CD4-positive, alpha-beta T cell treated with Interleukin-6 at 100 ng/mL for 8 hours (primary cell): ENCODE results near the gene TENT4A.
"Not testable (repeated sequence)": the region's sequence is repeated elsewhere in the genome, so short reads cannot be mapped to it uniquely, and the experiment has no call there.

ENCODE experiments used
- DNase-seq: peaks from one replicate; pipeline ENCODE4 v3.0.0-alpha.2; 2020; ENCODE audit warnings: mixed read lengths, low spot score

TENT4A gene

DNA sequence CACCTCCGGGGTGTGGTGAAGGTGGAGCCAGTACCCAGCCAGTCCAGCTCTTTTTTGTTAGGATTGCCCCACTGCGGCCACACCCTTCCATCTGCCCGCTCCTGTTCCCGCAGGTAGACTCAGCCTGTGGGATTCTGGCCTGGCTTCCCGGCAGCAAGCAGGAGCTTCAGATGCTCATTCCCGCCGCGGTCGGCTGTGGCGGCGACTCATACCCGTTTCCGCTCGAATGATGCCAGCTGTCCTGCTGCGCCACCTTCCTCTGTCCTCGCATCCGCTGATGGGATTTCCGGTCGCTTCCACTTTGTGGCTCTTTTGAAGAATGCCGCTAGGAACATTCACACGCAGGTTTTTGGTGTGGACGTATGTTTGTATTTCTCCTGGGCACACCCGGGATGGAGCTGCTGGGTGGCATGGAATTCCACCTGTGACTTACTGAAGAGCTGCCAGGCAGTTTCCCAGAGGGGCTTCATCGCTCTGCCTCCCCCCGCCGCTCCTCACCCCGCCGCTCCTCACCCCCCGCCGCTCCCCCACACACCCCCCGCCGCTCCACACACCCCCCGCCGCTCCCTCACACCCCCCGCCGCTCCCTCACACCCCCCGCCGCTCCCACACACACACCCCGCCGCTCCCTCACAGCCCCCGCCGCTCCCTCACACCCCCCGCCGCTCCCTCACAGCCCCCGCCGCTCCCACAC, 60.3 kb downstream of the TENT4A start:
- no peak for DNase-seq

DNA sequence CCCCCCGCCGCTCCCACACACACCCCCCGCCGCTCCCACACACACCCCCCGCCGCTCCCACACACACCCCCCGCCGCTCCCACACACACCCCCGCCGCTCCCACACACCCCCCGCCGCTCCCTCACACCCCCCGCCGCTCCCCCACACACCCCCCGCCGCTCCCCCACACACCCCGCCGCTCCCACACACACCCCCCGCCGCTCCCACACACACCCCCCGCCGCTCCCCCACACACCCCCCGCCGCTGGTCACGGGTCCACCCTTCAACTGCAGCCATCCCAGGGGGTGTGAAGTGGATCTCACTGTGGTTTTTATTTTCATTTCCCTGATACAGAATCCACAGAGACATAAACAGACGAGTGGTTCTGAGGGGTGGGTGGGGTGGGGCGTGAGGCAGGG, 61.0 kb downstream of the TENT4A start:
- DNase-seq = not testable (repeated sequence)

DNA sequence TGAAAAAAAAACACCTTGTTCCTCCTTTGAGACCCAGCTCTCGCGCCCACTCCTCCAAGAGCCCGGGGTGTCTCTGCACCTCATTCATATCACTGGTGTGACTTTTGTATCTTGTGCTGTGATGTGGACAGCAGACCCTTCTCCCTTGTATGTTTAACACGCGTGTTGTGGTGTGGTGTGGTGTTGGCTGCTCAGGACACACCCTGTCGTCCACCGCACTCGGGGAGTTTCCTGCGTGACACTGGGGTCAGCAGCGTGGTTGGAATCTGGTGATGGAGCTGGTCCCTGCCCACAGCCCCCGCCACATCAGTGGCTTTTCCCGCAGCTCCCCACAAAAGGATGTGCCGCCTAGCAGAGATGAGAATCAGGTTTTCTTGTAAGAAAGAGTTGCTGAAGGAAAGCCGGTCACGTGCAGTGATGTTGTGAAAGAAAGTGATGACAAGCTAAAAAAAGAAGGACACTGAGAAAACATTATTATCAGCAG, 61.5 kb downstream of the TENT4A start:
- no peak for DNase-seq

DNA sequence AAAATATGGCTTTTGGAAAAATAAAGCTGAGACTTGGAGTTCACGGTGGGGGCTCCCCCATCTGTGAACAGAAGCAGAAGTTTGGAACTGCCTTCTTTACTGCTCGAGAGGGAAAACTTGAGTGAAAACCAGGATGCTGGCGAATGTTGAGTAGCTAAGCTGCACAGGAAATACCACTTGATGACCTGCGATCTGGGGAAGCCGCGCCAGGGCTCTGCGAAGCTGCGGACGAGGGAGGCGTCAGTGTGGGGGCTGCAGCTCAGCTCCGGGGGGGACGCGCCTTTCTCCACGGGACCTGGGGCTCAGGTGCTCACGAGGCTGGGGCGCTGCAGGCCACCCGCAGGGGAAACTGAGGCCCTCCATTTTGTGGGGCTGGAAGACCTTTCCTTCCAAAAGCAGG, 62.3 kb downstream of the TENT4A start:
- no peak for DNase-seq

DNA sequence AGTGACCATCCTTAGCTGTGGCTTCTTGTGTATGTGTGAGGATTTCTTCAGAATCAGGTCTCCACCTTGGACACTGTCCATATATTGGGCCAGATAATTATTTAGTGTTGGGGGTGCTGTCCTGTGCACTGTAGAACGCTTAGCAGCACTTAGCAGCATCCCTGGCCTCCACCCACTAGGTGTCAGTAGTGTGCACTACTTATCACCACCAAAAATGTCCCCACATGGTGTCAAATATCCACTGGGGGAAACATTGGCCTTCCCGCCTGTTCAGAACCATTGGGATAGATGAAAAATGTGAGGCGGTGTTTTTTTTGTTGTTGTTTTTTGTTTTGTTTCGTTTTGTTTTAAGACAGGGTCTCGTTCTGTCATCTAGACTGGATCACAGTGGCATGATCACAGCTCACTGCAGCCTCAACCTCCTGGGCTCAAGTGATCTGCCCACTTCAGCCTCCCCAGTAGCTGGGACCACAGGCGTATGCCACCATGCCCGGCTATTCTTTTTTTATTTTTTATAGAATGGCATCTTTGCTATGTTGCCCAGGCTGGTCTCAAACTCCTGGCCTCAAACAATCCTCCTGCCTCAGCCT, 67.7 kb downstream of the TENT4A start:
- no peak for DNase-seq

DNA sequence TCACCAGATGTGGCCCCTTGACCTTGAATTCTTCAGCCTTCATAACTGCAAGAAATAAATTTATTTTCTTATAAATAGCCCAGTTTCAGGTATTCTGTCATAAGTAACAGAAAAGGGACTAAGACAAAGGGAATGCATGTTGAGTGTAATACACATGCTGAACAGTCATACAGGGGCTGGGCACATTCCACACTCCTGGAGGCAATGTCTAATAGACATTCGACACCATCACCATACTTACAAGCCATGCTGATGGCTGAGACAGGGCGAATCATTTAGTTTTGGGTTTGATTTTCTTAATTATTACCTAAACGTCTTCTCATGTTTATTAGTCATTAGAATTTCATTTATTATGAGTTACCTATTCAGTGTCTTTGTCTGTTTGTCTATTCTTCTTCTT, 68.5 kb downstream of the TENT4A start:
- no peak for DNase-seq

DNA sequence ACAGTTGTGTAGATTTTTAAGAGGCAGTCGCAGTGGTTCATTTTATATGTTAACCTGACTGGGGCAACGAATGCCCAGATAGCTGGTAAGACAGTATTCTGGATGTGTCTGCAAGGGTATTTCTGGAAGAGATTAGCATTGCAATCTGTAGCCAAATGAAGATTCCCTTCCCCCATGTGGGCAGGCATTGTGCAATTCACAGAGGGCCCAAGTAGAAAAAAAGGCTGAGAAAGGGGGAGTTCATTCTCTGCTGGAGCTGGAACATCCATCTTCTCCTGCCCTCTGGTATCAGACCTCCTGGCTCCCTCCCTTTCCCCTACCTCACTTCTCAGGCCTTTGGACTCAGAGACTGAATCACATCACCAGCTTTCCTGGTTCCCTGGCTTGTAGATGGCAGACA, 70.6 kb downstream of the TENT4A start:
- no peak for DNase-seq

DNA sequence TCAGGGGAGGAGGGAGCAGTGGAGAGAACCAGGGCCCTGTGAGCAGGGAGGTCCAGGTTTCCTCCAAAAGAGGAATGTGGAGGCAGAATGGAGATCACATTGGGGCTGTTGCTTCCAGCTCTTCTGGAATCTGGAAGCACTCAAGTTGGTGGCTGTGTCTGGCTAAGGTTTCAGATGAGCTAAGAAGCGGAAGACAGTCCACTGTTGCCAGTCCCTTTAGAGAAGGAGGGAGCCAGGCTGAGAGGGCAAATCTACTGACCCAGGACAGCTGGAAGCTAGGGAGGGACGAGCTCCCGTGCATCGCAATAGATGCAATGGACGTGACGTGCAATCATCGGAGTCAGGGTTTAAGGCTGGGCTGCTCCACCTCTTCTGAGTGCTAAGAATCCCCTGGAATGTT, 71.2 kb downstream of the TENT4A start:
- DNase-seq = no peak

DNA sequence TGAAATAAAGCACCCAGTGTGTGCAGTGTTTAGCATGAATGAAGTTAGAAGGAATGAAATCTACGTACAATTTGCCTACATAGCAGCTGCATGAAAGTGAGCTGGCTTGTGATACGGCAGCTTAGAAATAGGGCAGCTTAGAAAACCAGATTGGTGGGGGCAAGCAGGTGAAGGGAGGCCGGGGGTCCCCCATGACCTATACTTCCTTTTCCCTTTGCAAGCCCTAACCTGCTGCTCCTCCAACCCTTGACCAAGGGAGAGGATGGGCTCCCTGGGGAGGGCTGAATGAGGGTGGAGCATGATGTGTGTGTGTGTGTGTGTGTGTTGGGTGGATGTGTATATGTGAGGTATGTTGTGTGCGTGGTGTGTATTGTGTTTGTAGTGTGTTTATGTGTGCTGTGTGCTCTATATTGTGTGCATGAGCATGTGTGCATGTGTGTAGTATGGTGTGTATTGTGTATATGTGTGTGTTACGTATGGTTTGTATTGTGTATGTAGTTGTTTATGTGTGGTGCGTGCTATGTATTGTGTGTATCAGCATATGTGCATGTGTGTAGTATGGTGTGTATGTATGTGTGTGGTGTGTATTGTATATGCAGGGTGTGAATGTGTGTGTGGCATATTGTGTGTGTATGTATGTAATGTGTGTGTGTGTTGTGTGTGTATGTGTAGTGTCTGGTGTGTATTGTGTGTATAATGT, 72.1 kb downstream of the TENT4A start:
- DNase-seq = no peak

DNA sequence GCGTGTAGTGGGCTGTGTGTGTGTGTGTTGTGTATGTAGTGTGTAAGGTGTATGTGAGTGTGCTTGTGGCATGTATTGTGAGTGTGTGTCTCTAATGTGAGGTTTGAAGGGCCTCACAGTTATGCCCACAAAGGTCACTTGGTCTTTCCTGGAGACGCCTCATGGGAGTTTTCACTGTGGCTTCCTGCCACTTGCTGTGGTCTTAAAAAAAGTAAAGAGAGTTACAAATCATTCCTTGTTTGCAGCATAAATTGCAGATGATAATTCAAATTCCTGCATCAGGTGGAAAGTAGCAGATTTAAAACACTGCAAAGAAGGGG, 72.6 kb downstream of the TENT4A start:
- no peak for DNase-seq

DNA sequence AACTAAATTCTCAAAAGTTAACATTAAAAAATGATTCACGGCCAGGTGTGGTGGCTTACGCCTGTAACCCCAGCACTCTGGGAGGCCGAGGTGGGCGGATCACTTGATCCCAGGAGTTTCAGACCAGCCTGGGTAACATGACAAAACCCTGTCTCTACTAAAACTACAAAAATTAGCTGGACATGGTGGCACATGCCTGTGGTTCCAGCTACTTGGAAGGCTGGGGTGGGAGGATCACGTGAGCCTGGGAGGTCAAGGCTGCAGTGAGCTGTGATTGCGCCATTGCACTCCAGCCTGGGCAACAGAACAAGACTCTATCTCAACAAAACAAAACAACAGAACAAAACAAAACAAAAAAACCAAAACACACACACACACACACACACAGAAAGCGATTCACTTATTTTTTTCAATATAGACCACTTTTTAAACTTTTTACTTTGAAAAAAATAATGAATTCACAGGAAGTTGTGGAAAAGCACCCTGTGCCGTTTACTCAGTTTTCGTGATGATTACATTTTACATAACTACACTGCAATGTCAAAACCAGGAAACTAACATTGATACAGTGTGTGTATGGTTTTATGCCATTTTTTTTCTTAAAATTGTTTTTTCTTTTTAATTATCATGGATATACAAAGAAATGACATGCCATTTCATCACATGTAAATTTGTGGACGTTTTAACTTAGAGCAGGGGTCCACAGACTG, 73.7 kb downstream of the TENT4A start:
- no peak for DNase-seq

DNA sequence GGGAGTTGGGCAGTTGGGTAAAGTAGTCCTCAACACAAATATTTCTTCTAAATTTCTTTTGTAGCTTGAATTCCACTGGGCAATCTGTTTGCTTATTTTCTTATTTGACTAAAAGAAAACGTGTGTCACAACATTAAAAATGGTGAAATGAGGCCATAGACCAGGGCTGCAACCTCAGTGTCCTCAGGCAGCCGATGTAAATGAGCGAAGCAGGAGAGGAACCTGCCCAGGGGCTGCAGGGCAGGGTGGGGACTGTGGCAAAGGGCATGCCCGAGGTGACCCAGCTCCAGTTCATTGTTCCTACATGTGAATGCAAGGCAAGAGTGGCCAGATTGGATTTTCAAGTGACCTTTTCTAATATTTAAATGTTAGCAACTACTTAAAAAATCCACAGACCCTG, 74.7 kb downstream of the TENT4A start:
- no peak for DNase-seq

DNA sequence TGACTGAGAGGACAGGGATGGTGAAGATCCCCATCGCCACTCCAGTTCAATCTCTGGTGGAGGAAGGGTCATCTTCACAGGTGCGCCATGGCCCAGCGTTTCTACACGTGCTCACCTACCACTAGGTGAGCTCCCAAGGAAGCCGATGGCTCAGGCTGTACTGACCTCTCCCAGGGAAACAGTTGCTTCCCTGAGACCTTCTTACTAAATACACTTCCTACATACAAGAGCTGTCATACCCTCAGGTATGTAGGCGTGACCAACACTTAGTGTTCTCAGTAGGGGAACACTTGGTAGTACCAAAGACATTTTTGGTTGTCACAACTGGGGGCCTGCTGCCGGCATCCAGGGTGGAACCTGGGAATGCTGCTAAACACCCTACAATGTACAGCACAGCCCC, 75.2 kb downstream of the TENT4A start:
- no peak for DNase-seq

DNA sequence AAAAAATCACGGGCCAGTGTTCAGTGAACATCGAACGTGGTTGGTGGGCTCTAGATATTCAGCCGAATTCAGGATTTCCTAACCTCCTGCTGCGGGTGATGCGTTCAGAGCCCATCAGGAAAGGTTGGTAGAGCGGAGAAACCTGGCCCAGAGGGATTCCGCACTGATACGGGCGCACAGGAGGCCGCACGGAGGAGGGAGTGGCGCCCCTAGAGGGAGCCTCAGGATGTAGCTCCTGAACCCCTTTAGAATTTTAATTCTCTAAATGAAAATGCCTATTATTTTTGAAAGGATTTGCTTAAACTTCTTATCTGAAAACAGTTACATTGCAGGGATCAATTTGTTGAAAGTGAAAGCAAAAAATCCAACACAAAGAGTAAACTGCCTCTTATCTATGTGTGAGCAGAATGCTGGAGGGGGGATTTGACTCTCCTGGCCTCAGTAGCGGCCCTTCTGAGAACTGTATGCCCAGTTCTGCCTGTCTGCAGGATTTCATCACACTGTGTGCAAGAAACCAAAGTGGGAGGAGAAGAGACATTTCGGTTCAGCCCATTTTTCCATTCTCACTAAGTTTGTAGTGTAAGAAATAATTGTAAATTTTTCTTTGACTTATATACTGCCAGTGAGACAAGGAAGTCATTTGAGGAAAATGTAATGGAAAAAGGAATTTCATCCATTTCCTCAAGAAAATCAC, 75.9 kb downstream of the TENT4A start:
- no peak for DNase-seq

DNA sequence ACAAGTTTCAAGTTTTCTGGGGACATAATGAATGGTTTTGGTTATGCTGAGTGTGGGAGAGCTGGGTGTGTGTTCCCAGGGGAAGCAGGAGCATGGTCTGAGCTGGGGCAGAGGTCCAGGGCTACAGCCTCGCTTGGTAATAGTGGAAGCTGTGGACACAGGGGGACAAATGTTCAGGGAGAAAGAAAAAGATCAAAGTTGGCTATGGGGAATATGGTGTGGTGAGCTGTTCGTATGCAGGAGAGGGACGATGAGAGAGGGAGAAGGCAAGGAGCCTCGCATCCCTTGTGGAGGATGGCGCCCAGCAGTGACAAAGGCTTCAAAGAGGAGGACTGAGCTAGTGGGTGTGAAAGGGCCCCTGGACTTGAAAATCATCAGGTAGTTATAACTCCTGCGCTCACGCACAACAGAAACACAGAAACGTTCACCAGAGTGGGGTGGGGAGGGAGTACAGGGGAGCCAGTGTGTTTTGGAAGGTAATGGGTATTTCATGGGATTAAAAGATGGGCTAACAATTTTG, 77.2 kb downstream of the TENT4A start:
- no peak for DNase-seq

DNA sequence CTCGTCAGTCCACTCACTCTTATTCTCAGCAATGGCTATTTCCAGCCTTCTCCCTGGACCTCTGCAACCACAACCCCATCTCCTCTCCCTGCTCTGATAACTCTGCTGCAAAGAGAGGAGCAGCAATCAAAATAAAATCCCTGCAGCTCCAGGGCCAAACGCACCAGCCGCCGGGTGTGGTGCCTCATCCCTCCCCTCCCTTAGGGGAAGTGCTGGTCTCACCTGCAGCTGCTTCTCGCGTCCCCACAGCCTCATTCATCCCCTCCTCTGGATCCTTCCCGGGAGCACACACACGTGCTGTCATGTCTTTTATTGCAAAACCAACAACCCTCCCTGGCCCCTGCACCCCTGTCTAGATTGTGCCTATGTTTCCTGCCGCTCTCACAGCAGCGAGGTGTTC, 77.8 kb downstream of the TENT4A start:
- no peak for DNase-seq

DNA sequence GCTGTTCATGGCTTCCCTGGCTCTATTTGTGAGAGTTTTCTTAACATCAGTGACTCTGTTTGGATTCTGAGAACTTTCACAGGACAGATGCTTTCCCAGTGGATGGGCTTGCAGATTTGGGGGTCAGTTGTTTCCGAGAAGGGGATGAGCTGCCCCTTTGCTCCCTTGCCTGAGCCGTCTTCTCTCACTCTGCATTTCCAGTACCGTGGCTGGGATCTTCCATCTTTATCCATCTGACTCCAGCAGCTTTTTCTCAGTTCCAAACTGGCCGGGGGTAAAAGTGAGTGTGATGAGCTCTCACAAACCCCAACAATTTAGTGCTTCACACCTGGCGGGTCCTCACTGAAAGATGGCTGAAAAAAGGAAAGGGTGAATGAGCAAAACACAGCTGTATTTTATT, 79.1 kb downstream of the TENT4A start:
- no peak for DNase-seq

DNA sequence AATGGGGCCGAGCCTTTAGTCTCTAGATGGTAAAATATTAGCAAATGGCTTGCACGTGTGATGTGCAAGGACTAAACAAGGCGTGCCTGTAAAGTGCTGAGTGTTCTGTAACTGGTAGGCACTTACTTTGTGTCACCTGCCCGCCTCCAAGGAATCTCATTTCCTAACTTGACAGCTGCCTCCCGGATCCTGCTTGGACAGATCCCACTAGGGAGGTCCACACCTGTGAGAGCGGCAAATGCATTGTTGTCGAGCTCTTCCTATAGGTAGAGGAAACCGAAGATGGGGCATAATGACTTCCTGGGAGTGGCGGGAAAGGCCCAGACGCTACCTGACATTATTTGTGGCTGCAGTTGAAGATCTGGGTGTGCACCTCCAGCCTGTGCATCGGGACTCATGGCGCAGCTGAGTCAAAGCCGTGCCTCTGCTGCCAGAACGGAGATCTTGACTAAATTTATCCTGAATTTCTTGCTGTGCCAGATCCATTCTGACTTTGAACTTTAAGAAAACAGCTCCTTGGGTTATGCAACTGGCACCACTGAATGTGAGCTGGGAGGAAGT, 79.8 kb downstream of the TENT4A start:
- no peak for DNase-seq

DNA sequence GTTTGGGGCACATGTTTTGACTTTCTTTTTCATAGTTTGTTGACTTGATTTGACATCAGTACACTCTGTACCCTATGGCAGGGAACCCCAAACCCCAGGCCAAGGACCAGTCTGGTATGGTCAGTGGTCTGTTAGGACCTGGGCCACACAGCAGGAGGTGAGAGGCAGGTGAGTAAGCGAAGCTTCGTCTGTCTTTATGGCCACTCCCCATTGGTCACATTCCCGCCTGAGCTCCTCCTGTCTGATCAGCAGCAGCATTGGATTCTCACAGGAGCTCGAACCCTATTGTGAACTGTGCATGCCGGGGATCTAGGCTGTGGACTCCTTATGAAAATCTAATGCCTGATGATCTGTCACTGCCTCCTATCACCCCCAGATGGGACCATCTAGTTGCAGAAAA, 88.0 kb downstream of the TENT4A start:
- no peak for DNase-seq

DNA sequence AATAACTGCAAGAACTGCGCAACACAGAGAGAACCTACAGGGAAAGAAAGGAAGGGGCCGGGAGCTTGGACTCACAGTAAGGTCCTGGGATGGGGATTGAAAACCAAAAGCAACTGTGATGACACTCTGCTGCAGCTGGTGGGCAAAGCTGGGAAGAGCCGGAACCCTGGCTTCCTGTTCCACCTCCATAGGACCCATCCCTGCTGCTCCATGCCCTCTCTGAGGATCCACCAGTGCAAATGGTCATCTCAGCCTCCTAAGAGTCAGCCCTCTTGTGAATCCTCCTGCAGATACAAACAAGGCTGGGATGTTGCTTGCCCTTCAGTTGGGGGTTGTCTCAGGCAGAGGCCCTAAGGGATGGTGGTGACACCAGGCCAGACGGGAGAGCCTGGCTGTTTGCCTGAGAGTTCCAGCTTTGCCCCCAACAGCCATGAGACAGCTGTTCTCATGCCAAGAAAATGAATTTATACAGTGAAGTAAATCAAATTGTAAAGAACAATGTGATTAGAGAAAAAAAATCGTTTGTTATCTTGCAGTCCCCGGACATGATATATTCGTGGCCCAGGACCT, 90.8 kb downstream of the TENT4A start:
- no peak for DNase-seq

DNA sequence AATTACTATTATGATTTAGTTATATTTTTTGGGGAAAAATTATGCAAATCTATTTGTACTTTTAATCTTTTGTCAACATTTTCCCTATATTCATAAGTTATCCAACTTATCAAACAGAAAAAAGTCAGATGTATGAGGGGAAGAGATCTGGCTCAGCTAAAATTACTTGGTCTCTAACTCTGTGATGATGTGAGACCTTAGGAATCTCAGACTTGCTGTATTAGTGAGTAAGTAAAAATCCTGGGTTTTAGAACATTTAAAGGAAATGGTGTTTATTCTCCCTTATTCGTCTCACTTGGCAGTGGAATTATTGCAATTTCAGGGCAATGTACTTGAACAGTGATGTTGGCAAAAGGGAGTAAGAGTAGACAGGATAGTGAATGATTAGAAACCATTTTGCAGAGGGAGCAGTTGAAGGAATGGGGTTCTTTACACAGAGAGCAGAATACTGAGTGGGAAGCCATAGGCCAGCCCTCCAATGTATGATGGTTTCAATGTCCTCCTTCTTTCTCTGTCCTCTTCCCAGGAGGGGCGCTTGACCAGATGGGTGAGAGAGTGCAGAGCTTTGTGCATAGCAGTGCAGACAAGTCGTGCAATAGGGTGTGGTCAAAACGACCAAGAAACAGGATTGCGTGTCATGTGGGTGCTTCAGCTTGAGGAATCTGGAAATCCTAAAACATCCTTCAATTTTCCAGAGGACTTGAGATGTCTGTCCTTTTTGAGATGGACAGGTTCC, 91.7 kb downstream of the TENT4A start:
- DNase-seq = no peak
